ENCODE data around the gene PRRT3.
"Not testable (repeated sequence)": the region's sequence is repeated elsewhere in the genome, so short reads cannot be mapped to it uniquely, and the experiment has no call there.

The PRRT3 gene

GRCh38 chr3:9899289-9899791, 52.9 kb downstream of the PRRT3 start:
- no peak for DNase-seq (ENCODE audit: low read depth in 2 of 2)

GRCh38 chr3:9898467-9899241, 53.6 kb downstream of the PRRT3 start:
- no peak for DNase-seq (ENCODE audit: low read depth in 2 of 2)

- no peak for DNase-seq (ENCODE audit: low read depth in 2 of 2)
Measured at GRCh38 chr3:9897408-9898372, 54.5 kb downstream of the PRRT3 start.

- DNase-seq (ENCODE audit: low read depth in 2 of 2) = not testable (repeated sequence)
Measured at GRCh38 chr3:9896755-9897407, 55.3 kb downstream of the PRRT3 start.

GRCh38 chr3:9895715-9896114, 56.5 kb downstream of the PRRT3 start:
- DNase-seq (ENCODE audit: low read depth in 2 of 2) = not testable (repeated sequence)

Measured in stimulated activated CD4-positive, alpha-beta T cell treated with anti-CD3 and anti-CD28 coated beads, Interleukin-1b, Interleukin-23, amount 100 ng/mL, for 4 hours (primary cell).